NB4 (cell line): Measurements from ENCODE around the gene GASK1B.

Source experiments
- POLR2A ChIP-seq: IDR thresholded peaks from 2 replicates; pipeline ENCODE4 v1.6.1; 2011; ENCODE audit warnings: mild to moderate bottlenecking; ENCODE audit not compliant: insufficient read length; ENCODE audit errors: extremely low read depth
- TF ChIP-seq, protein P1 (sequence below): IDR thresholded peaks from one replicate; pipeline ENCODE4 v1.5.1; 2012; ENCODE audit warnings: low read depth, low read length
- TF ChIP-seq, protein P2 (sequence below): IDR thresholded peaks from 2 replicates; pipeline ENCODE4 v1.6.1; 2011; ENCODE audit warnings: low read depth, low read length

DNA sequence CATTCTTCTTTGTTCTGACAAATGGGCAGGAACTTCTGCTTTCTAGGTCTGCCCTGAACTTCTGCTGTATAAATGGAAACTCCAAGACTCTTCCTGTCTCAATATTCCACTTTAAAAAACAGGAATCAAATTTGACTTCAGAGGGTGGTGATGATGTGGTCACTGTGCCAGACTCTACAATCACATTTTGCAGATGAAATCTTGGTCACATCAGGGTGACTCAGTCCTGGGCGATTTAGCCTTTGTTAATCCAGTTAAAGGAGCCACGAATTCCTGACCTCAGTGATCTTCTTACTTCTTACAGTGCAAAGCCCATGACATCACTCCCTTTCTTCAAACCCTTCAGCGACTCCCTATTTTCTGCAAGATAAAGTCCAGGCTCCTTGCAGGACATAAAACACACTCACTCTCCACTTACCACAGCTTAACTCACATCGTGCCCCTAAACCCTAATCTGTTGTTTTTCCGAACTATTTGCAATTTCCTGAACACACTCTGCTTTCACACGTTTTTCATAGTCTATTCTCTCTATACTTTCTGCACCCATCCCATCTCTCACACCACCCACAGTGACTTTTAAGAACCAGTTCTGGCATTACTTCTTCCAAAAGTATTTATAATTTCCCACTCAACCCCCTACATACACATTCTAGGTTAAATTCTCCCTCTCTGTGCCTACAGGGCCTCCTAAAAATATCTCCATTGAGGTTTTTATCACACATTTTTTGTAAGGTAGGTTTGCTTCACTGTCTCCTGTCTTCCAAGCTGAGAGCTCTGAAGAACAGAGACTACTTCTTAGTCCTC lies 11.1 kb downstream of the GASK1B start:
- TF ChIP-seq, protein P1, sequence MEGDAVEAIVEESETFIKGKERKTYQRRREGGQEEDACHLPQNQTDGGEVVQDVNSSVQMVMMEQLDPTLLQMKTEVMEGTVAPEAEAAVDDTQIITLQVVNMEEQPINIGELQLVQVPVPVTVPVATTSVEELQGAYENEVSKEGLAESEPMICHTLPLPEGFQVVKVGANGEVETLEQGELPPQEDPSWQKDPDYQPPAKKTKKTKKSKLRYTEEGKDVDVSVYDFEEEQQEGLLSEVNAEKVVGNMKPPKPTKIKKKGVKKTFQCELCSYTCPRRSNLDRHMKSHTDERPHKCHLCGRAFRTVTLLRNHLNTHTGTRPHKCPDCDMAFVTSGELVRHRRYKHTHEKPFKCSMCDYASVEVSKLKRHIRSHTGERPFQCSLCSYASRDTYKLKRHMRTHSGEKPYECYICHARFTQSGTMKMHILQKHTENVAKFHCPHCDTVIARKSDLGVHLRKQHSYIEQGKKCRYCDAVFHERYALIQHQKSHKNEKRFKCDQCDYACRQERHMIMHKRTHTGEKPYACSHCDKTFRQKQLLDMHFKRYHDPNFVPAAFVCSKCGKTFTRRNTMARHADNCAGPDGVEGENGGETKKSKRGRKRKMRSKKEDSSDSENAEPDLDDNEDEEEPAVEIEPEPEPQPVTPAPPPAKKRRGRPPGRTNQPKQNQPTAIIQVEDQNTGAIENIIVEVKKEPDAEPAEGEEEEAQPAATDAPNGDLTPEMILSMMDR: no peak
- no peak for TF ChIP-seq POLR2A
- TF ChIP-seq, protein P2, sequence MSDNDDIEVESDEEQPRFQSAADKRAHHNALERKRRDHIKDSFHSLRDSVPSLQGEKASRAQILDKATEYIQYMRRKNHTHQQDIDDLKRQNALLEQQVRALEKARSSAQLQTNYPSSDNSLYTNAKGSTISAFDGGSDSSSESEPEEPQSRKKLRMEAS: no peak
